Left kidney (tissue), 2 donors: Measurements from ENCODE around the gene SVIL. TPM values are rescaled to one million over a fixed set of nuclear protein-coding genes. Genes with fewer than 3 reads are reported as not detected.
"Not testable (repeated sequence)": the region's sequence is repeated elsewhere in the genome, so short reads cannot be mapped to it uniquely, and the experiment has no call there.

ENCODE experiments used
- DNase-seq: peaks from one replicate; pipeline ENCODE4 v3.0.0-alpha.2; 2013
- polyA plus RNA-seq: library from polyadenylated mRNA; unstranded; fragments of 120-200 nt; gene quantifications from one replicate; pipeline ENCODE4 v1.2.1, GENCODE V29; 2013; ENCODE audit not compliant: insufficient read length

SVIL gene
- polyA plus RNA-seq, 1 donor, result 43.8 TPM

- DNase-seq, result no peak
These were observed 11.0 kb downstream of the SVIL start for GRCh38 chr10:29623797-29624196.

GRCh38 chr10:29622382-29622922 is 12.3 kb downstream of the SVIL start:
- no peak for DNase-seq

GRCh38 chr10:29621161-29621560 is 13.6 kb downstream of the SVIL start:
- no peak for DNase-seq

- DNase-seq, result no peak
These were observed 14.6 kb downstream of the SVIL start for GRCh38 chr10:29620112-29620690.

GRCh38 chr10:29619241-29619669 is 15.5 kb downstream of the SVIL start:
- DNase-seq, result no peak

GRCh38 chr10:29618341-29619171 is 16.2 kb downstream of the SVIL start:
- DNase-seq, result peak; percentile 71

- DNase-seq, result peak; percentile 52
These were observed 16.9 kb downstream of the SVIL start for GRCh38 chr10:29617880-29618340.

GRCh38 chr10:29616542-29616941 is 18.2 kb downstream of the SVIL start:
- no peak for DNase-seq

- no peak for DNase-seq
These were observed 19.6 kb downstream of the SVIL start for GRCh38 chr10:29615195-29615594.

- DNase-seq, result not testable (repeated sequence)
These were observed 20.5 kb downstream of the SVIL start for GRCh38 chr10:29614289-29614688.

- DNase-seq, result no peak
These were observed 21.0 kb downstream of the SVIL start for GRCh38 chr10:29613791-29614190.

- no peak for DNase-seq
These were observed 21.6 kb downstream of the SVIL start for GRCh38 chr10:29613196-29613595.

GRCh38 chr10:29612657-29613056 is 22.1 kb downstream of the SVIL start:
- no peak for DNase-seq

GRCh38 chr10:29611781-29612381 is 22.9 kb downstream of the SVIL start:
- no peak for DNase-seq

- no peak for DNase-seq
These were observed 23.7 kb downstream of the SVIL start for GRCh38 chr10:29610876-29611647.

GRCh38 chr10:29610331-29610730 is 24.4 kb downstream of the SVIL start:
- not testable (repeated sequence) for DNase-seq

GRCh38 chr10:29609696-29610095 is 25.1 kb downstream of the SVIL start:
- no peak for DNase-seq

- no peak for DNase-seq
These were observed 26.1 kb downstream of the SVIL start for GRCh38 chr10:29608476-29609301.

GRCh38 chr10:29608062-29608461 is 26.7 kb downstream of the SVIL start:
- DNase-seq, result no peak

- DNase-seq, result no peak
These were observed 27.2 kb downstream of the SVIL start for GRCh38 chr10:29607576-29607975.

- not testable (repeated sequence) for DNase-seq
These were observed 28.1 kb downstream of the SVIL start for GRCh38 chr10:29606693-29607092.
